ENCODE data around the gene GPR176.

DNA sequence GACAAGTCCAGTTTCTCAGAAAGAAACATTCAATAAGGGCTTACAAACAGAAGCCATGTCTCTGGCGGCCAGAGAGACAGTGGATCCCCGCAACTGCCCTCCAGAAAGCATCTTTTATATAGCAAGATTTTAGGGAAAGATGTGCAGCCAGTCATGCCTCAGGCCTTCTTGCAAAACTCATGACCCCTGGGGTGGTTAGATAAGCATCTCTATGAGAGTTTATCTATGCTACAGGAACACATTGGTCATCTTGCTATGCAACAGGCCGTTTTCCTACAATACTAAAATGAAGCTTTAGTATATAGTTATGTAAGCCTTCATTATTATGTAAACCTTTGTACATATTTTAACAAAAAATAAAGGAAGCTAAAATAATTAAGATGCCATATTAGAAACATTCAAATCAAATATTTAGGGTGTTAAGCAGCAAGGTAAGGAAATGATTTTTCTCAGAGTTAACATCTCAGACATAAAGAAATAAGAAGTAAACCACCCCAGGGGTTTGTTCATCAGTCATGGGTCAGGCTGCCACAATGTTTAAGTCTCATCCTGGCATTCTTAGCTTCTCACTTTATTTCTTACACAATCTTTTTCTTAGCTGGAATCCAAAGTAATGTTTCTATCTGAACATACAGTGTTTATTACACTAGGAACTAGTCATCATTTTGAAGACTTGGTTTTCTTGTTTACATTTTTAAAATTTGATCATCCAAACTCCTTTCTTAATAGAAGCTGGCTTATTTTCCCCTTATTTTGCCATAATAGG, 131.1 kb downstream of the GPR176 start:
- TF ChIP-seq, protein P1, sequence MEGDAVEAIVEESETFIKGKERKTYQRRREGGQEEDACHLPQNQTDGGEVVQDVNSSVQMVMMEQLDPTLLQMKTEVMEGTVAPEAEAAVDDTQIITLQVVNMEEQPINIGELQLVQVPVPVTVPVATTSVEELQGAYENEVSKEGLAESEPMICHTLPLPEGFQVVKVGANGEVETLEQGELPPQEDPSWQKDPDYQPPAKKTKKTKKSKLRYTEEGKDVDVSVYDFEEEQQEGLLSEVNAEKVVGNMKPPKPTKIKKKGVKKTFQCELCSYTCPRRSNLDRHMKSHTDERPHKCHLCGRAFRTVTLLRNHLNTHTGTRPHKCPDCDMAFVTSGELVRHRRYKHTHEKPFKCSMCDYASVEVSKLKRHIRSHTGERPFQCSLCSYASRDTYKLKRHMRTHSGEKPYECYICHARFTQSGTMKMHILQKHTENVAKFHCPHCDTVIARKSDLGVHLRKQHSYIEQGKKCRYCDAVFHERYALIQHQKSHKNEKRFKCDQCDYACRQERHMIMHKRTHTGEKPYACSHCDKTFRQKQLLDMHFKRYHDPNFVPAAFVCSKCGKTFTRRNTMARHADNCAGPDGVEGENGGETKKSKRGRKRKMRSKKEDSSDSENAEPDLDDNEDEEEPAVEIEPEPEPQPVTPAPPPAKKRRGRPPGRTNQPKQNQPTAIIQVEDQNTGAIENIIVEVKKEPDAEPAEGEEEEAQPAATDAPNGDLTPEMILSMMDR (IDR thresholded peaks at IDR 0.05), result no peak
- TF ChIP-seq POLR2A (IDR thresholded peaks at IDR 0.05) (no peak), EP300 (IDR thresholded peaks at IDR 0.05) (no peak)

Data from ovary (tissue), 3 donors.